AG04449 (cell line): ENCODE data around the gene LEKR1.
A peak's percentile ranks its signal among the peaks of the same experiment; 100 is the strongest.

Experiments
- CTCF ChIA-PET: fragments of 350-600 bp; formaldehyde crosslinking; extraction: SDS; loops from one replicate; lab custom pipeline; 2021; ENCODE audit warnings: antibody characterized with exemption; lab: Yijun Ruan, JAX
- POLR2A ChIA-PET: fragments of 400-600, 350-600 bp; formaldehyde crosslinking; extraction: SDS; loops from one replicate; lab custom pipeline; 2020; ENCODE audit warnings: antibody characterized with exemption, inconsistent platforms; lab: Yijun Ruan, JAX
- DNase-seq: peaks from one replicate; pipeline ENCODE4 v3.0.0-alpha.2; 2010; ENCODE audit warnings: low read depth, low spot score
- H3K4me3 ChIP-seq: 2 replicates; pipeline ENCODE4 v1.5.1; 2011; ENCODE audit warnings: low read depth, mild to moderate bottlenecking, control low read depth, low read length
- TF ChIP-seq, protein P1 (sequence below): IDR thresholded peaks from one replicate; pipeline ENCODE4 v1.5.1; 2011; ENCODE audit warnings: mild to moderate bottlenecking, moderate library complexity, low read length, control low read depth, inconsistent platforms; ENCODE audit not compliant: insufficient read depth; ENCODE audit errors: missing control alignments

LEKR1 gene

GRCh38 chr3:156939315-156939714 lies 113.2 kb downstream of the LEKR1 start:
- POLR2A ChIA-PET: no interaction called here
- CTCF ChIA-PET: no interaction called here
- H3K4me3 ChIP-seq: no peak overlapping the region
- no peak for DNase-seq
- TF ChIP-seq, protein P1, sequence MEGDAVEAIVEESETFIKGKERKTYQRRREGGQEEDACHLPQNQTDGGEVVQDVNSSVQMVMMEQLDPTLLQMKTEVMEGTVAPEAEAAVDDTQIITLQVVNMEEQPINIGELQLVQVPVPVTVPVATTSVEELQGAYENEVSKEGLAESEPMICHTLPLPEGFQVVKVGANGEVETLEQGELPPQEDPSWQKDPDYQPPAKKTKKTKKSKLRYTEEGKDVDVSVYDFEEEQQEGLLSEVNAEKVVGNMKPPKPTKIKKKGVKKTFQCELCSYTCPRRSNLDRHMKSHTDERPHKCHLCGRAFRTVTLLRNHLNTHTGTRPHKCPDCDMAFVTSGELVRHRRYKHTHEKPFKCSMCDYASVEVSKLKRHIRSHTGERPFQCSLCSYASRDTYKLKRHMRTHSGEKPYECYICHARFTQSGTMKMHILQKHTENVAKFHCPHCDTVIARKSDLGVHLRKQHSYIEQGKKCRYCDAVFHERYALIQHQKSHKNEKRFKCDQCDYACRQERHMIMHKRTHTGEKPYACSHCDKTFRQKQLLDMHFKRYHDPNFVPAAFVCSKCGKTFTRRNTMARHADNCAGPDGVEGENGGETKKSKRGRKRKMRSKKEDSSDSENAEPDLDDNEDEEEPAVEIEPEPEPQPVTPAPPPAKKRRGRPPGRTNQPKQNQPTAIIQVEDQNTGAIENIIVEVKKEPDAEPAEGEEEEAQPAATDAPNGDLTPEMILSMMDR: no peak

GRCh38 chr3:156941311-156941710 lies 115.2 kb downstream of the LEKR1 start:
- ChIA-PET POLR2A (no interaction called here), CTCF (no interaction called here)
- TF ChIP-seq, protein P1: no peak
- no peak overlapping the region for H3K4me3 ChIP-seq
- DNase-seq: no peak

- TF ChIP-seq, protein P1: no peak
- ChIA-PET CTCF (no interaction called here), POLR2A (no interaction called here)
- no peak for DNase-seq
- H3K4me3 ChIP-seq: no peak overlapping the region
Measured at GRCh38 chr3:156948402-156949210, 122.5 kb downstream of the LEKR1 start.

GRCh38 chr3:156952011-156952410 lies 125.9 kb downstream of the LEKR1 start:
- H3K4me3 ChIP-seq: no peak overlapping the region
- TF ChIP-seq, protein P1: no peak
- POLR2A ChIA-PET: no interaction called here
- DNase-seq: peak; percentile 12
- CTCF ChIA-PET: no interaction called here

GRCh38 chr3:156957715-156958114 lies 131.6 kb downstream of the LEKR1 start:
- ChIA-PET POLR2A (no interaction called here), CTCF (no interaction called here)
- TF ChIP-seq, protein P1: no peak
- no peak overlapping the region for H3K4me3 ChIP-seq
- no peak for DNase-seq

- no peak overlapping the region for H3K4me3 ChIP-seq
- ChIA-PET POLR2A (no interaction called here), CTCF (interaction anchor here (0.8 kb wide), 1 partner anchor 8 kb away, joined by 3 read pairs; no protein-coding TSS in a partner anchor)
- TF ChIP-seq, protein P1: no peak
- DNase-seq: no peak
Measured at GRCh38 chr3:156963096-156963495, 136.9 kb downstream of the LEKR1 start.
